Measurements from ENCODE around the gene GUCY1A2. TPM values are rescaled to one million over a fixed set of nuclear protein-coding genes. Genes with fewer than 3 reads are reported as not detected.

GUCY1A2 gene
- total RNA-seq, 1 experiment from 2014 or later, result 0.55 TPM

DNA sequence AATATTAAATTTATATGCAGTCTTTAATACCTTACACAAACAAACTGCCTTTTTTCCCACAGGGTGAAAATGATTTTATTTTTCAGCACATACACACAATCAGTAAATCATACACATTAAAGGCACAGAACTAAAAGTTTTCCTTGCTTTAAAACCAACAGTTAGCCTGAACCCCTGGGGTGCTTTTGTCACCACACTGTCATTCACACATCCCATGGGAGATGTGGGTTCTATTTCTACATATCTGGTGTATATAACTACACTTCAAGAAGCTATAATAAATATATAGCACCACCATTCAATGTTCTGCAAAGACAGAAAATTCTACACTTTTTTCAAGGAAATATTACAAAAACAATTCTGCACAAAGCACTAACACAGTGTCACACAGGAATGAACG, 197.0 kb downstream of the GUCY1A2 start:
- H3K27ac Mint-ChIP-seq, result no peak overlapping the region
- Histone ChIP-seq H3K4me1 (ENCODE audit: insufficient read depth, low read length) (no peaks in the 10 kb centered on the region), H2AK5ac (ENCODE audit: insufficient read length, low read length) (no peak overlapping the region), H2BK12ac (ENCODE audit: insufficient read length, low read depth, low read length) (no peak overlapping the region), H4K5ac (ENCODE audit: insufficient read length, low read depth, low read length) (no peak overlapping the region), H4K20me1 (ENCODE audit: control insufficient read depth, insufficient read depth, insufficient read length) (no peaks in the 10 kb centered on the region), H2BK120ac (ENCODE audit: low read depth, low read length, poor library complexity, severe bottlenecking) (no peak overlapping the region), H3K27me3 (ENCODE audit: insufficient read depth, low read length) (no peaks in the 10 kb centered on the region), H3K9ac (ENCODE audit: extremely low read depth, insufficient read length, low read length) (no peak overlapping the region), H3K27ac (ENCODE audit: insufficient read length, low read depth, low read length) (no peak overlapping the region), H4K8ac (replicated peaks; ENCODE audit: insufficient read length, low read depth, low read length) (no peak overlapping the region), H4K91ac (ENCODE audit: insufficient read length, low read depth, low read length) (no peak overlapping the region), H3K18ac (ENCODE audit: insufficient read length, low read depth, low read length) (no peak overlapping the region), H3K4ac (ENCODE audit: low read depth, low read length) (no peak overlapping the region), H3T11ph (ENCODE audit: low read length) (no peak overlapping the region), H2BK15ac (ENCODE audit: low read depth, low read length) (no peak overlapping the region), H3K9me3 (ENCODE audit: control insufficient read depth, low read depth, low read length) (no peaks in the 10 kb centered on the region), H3K79me2 (ENCODE audit: insufficient read depth, low read length) (no peaks in the 10 kb centered on the region), H3K23me2 (ENCODE audit: insufficient read length, low read depth, low read length, poor library complexity, severe bottlenecking) (no peaks in the 10 kb centered on the region), H3K56ac (ENCODE audit: insufficient read length, low read depth, low read length) (no peak overlapping the region), H3K79me1 (ENCODE audit: insufficient read depth, low read depth, low read length, poor library complexity, severe bottlenecking) (no peaks in the 10 kb centered on the region), H2AFZ (ENCODE audit: low read length) (no peak overlapping the region), H2BK5ac (ENCODE audit: insufficient read length, low read length) (no peak overlapping the region), H3K23ac (ENCODE audit: insufficient read length, low read depth, low read length) (no peak overlapping the region), H3K14ac (ENCODE audit: insufficient read depth, low read length) (no peak overlapping the region), H3K4me2 (ENCODE audit: insufficient read depth, insufficient read length, low read length) (no peak overlapping the region), H2BK20ac (ENCODE audit: low read depth, low read length, poor library complexity, severe bottlenecking) (no peak overlapping the region)
- TF ChIP-seq, protein P1, sequence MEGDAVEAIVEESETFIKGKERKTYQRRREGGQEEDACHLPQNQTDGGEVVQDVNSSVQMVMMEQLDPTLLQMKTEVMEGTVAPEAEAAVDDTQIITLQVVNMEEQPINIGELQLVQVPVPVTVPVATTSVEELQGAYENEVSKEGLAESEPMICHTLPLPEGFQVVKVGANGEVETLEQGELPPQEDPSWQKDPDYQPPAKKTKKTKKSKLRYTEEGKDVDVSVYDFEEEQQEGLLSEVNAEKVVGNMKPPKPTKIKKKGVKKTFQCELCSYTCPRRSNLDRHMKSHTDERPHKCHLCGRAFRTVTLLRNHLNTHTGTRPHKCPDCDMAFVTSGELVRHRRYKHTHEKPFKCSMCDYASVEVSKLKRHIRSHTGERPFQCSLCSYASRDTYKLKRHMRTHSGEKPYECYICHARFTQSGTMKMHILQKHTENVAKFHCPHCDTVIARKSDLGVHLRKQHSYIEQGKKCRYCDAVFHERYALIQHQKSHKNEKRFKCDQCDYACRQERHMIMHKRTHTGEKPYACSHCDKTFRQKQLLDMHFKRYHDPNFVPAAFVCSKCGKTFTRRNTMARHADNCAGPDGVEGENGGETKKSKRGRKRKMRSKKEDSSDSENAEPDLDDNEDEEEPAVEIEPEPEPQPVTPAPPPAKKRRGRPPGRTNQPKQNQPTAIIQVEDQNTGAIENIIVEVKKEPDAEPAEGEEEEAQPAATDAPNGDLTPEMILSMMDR (conservative IDR thresholded peaks at IDR 0.05), result no peak
- H3K4me1 Mint-ChIP-seq, result peaks cover 12 to 25% of the 10 kb centered on the region in 2 experiments
- no peaks in the 10 kb centered on the region; a peak in 1 of 5 replicates for H3K9me3 Mint-ChIP-seq
- no CpG with 5 or more reads among the region's 1 CpG for WGBS (ENCODE audit: extremely low coverage, insufficient read length, low lambda C conversion rate)
- H3K27me3 Mint-ChIP-seq (ENCODE audit: low read depth), result no peaks in the 10 kb centered on the region
- DNase-seq, result no peak
- no peak overlapping the region for H3K4me3 Mint-ChIP-seq
- no peaks in the 10 kb centered on the region for H3K36me3 Mint-ChIP-seq (ENCODE audit: insufficient read depth in 1 of 3, low read depth in 3 of 3)

Measured in H9 (cell line).